CD4-positive, alpha-beta T cell treated with Interleukin-15 for 1 hour (primary cell): Measurements from ENCODE around the gene BCCIP.

ENCODE experiments used
- DNase-seq: peaks from one replicate; pipeline ENCODE4 v3.0.0-alpha.2; 2020

Gene BCCIP

GRCh38 chr10:125845617-125846016, 22.3 kb downstream of the BCCIP start:
- no peak for DNase-seq

GRCh38 chr10:125846894-125847293, 23.5 kb downstream of the BCCIP start:
- no peak for DNase-seq

- DNase-seq = no peak
These were observed 25.0 kb downstream of the BCCIP start for GRCh38 chr10:125848371-125848770.

- DNase-seq = no peak
These were observed 25.5 kb downstream of the BCCIP start for GRCh38 chr10:125848857-125849256.

GRCh38 chr10:125849448-125849847, 26.1 kb downstream of the BCCIP start:
- no peak for DNase-seq

- no peak for DNase-seq
These were observed 27.7 kb downstream of the BCCIP start for GRCh38 chr10:125850766-125851731.

GRCh38 chr10:125852487-125852886, 29.1 kb downstream of the BCCIP start:
- no peak for DNase-seq

GRCh38 chr10:125857185-125857760, 33.9 kb downstream of the BCCIP start:
- no peak for DNase-seq

- DNase-seq = no peak
These were observed 35.9 kb downstream of the BCCIP start for GRCh38 chr10:125859128-125859817.

- no peak for DNase-seq
These were observed 41.8 kb downstream of the BCCIP start for GRCh38 chr10:125865120-125865519.

GRCh38 chr10:125866421-125867029, 43.2 kb downstream of the BCCIP start:
- no peak for DNase-seq

- no peak for DNase-seq
These were observed 45.1 kb downstream of the BCCIP start for GRCh38 chr10:125868372-125868975.

GRCh38 chr10:125871338-125871737, 48.0 kb downstream of the BCCIP start:
- no peak for DNase-seq

- DNase-seq = no peak
These were observed 55.9 kb downstream of the BCCIP start for GRCh38 chr10:125878957-125879835.

- no peak for DNase-seq
These were observed 57.4 kb downstream of the BCCIP start for GRCh38 chr10:125880719-125881118.

GRCh38 chr10:125881192-125881591, 57.8 kb downstream of the BCCIP start, which contains the start of gene DHX32:
Gene DHX32 (minus strand): TSS chr10:125881292. CDS start chr10:125880824, 468 bp downstream.
- no peak for DNase-seq

GRCh38 chr10:125882596-125882995, 59.2 kb downstream of the BCCIP start:
- no peak for DNase-seq

- no peak for DNase-seq
These were observed 59.9 kb downstream of the BCCIP start for GRCh38 chr10:125883211-125883610.
